Epithelial cell of proximal tubule (primary cell): ENCODE measurements around the gene SPTLC1. TPM values are rescaled to one million over a fixed set of nuclear protein-coding genes. Genes with fewer than 3 reads are reported as not detected.

Experiments
- DNase-seq: peaks from one replicate; pipeline ENCODE4 v3.0.0-alpha.2; 2011; ENCODE audit warnings: low read depth
- H3K4me3 ChIP-seq: 2 replicates; pipeline ENCODE4 v1.5.1; 2011; ENCODE audit warnings: low read depth, mild to moderate bottlenecking, low read length
- total RNA-seq: library from RNA; depleted of rRNA; stranded (reverse); fragments of >200 nt; gene quantifications from 2 replicates; pipeline ENCODE4 v1.2.3, GENCODE V29; 2015
- TF ChIP-seq, protein P1 (sequence below): conservative IDR thresholded peaks from 2 replicates; pipeline ENCODE4 v1.5.1; 2012; ENCODE audit warnings: low read depth, mild to moderate bottlenecking, low read length

SPTLC1 gene
- total RNA-seq, 1 donor from 2014 or later, result 84.4 TPM

DNA sequence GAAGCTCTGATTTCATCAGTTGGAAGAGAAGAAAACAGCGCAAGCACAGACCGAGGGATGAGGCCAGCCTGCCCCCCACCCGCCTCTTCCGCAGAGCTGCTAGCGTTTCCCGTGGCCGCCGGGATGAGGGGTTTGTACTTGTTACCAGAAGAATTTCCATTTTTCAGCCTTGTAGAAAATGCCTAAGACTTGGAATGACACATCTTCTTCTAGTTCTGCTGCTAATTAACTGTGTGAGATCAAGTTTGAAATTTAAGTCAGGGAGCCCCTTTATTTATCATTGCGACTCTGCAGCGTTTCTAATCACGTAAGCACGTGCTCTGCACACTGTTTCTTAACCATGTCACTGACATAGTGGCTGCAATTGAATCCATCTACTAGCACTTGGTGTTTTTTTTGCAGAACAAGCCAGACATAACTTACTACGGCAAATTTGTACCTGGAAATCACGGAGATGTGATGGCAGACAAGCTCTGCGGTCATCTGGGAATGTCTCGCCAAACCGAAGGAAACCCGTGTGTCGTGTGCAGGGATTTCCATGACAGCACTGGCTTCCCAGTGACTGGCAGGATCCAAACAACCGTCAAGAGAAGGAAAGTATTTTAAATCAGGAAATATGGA is 123.4 kb downstream of the SPTLC1 start:
- TF ChIP-seq, protein P1, sequence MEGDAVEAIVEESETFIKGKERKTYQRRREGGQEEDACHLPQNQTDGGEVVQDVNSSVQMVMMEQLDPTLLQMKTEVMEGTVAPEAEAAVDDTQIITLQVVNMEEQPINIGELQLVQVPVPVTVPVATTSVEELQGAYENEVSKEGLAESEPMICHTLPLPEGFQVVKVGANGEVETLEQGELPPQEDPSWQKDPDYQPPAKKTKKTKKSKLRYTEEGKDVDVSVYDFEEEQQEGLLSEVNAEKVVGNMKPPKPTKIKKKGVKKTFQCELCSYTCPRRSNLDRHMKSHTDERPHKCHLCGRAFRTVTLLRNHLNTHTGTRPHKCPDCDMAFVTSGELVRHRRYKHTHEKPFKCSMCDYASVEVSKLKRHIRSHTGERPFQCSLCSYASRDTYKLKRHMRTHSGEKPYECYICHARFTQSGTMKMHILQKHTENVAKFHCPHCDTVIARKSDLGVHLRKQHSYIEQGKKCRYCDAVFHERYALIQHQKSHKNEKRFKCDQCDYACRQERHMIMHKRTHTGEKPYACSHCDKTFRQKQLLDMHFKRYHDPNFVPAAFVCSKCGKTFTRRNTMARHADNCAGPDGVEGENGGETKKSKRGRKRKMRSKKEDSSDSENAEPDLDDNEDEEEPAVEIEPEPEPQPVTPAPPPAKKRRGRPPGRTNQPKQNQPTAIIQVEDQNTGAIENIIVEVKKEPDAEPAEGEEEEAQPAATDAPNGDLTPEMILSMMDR, result no peak
- H3K4me3 ChIP-seq, result no peak overlapping the region
- no peak for DNase-seq

DNA sequence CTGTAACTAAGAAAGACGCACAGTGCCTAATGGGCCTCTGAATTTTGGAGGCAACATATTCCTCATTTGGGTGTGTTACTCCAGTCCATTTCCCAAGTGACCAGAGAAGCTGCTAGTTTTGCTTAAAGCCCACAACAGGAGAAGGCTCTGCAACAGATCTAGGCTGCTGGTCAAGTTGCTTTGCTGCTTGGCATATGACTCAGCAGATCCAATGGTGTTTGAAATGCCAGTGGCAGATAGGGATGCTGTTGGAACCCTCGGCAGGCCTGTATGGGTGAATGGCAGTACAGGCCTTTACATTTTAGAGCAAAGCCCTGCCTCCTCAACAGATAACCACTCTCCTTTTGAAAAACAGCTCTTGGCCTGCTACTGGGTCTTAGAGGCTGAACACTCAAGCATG is 129.0 kb downstream of the SPTLC1 start:
- TF ChIP-seq, protein P1, result no peak
- DNase-seq, result no peak
- no peak overlapping the region for H3K4me3 ChIP-seq

GRCh38 chr9:91985692-91986091 is 129.5 kb downstream of the SPTLC1 start:
- no peak overlapping the region for H3K4me3 ChIP-seq
- DNase-seq, result no peak
- TF ChIP-seq, protein P1, result no peak

Other genes starting within 250 kb of the SPTLC1 start
- 0.58 and 3.1 TPM in 2 replicates for gene ROR2, start 165.2 kb downstream of the SPTLC1 start, total RNA-seq
- gene IARS1, start 178.3 kb upstream of the SPTLC1 start, total RNA-seq, result 98.2 and 185 TPM in 2 replicates
- 19.8 and 26.9 TPM in 2 replicates for gene NOL8, start 209.9 kb upstream of the SPTLC1 start, total RNA-seq
- gene CENPP, start 210.5 kb upstream of the SPTLC1 start, total RNA-seq, result 4.4 and 6.9 TPM in 2 replicates